Measurements from ENCODE around the gene ASL.
"Not testable (repeated sequence)": the region's sequence is repeated elsewhere in the genome, so short reads cannot be mapped to it uniquely, and the experiment has no call there.

Gene ASL

DNA sequence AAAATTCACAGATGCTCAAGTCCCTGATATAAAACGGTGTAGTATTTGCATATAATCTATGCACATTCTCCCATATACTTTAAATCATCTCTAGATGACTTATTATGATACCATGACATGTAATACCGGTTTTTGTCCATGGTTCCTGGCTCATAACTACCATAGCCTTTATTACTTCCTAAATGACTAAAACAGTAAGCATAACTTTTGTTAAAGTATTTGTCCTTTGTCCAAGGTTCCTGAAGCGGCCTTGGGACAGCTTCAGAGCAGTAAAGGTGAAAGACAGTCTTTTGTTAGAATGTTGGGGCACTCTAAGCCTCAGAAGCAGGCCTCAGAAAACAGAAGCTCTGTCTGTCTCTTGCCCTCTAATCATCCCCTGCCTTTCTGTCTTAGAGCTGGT is 43.0 kb downstream of the ASL start:
- H3F3A ChIP-seq (ENCODE audit: insufficient read depth, low read length) = peaks cover 8% of the 10 kb centered on the region
- TF ChIP-seq EZH2 (optimal IDR thresholded peaks at IDR 0.05; ENCODE audit: low read depth, low read length) (no peak), EZH2phosphoT487 (IDR thresholded peaks at IDR 0.05; ENCODE audit: low read length) (no peak), CTCF (IDR thresholded peaks at IDR 0.05; ENCODE audit: low read length) (no peak)
- peaks cover 5% of the 10 kb centered on the region for H3K4me1 ChIP-seq (ENCODE audit: low read length)
- no peak overlapping the region for H3K9ac ChIP-seq (ENCODE audit: low read length)
- no peak for DNase-seq
- no peaks in the 10 kb centered on the region for H3K9me2 ChIP-seq (replicated peaks; ENCODE audit: insufficient read depth, low read length)
- H3K4me3 ChIP-seq (ENCODE audit: low read length) = no peak overlapping the region
- peaks cover 20% of the 10 kb centered on the region; the same call in 1 of the 2 replicates for H4K20me1 ChIP-seq (ENCODE audit: insufficient read depth, low read length)
- no peaks in the 10 kb centered on the region for H3K27me3 ChIP-seq (replicated peaks; ENCODE audit: insufficient read depth, low read length)
- no peak overlapping the region for H3K4me2 ChIP-seq (ENCODE audit: low read depth, low read length)
- no peaks in the 10 kb centered on the region for H3K9me3 ChIP-seq (replicated peaks; ENCODE audit: insufficient read depth, low read length)
- H2AFZ ChIP-seq (ENCODE audit: low read length) = no peak overlapping the region
- H3K36me3 ChIP-seq (replicated peaks; ENCODE audit: insufficient read depth, low read length) = no peaks in the 10 kb centered on the region
- H3K79me2 ChIP-seq (ENCODE audit: low read length) = peaks cover 89% of the 10 kb centered on the region
- H3K27ac ChIP-seq (ENCODE audit: low read length) = no peak overlapping the region

GRCh38 chr7:66119245-66119850 is 43.7 kb downstream of the ASL start:
- Histone ChIP-seq H4K20me1 (ENCODE audit: insufficient read depth, low read length) (peaks cover 20% of the 10 kb centered on the region; the same call in 1 of the 2 replicates), H3K9me3 (replicated peaks; ENCODE audit: insufficient read depth, low read length) (no peaks in the 10 kb centered on the region), H3K79me2 (ENCODE audit: low read length) (peaks cover 92% of the 10 kb centered on the region), H3K9me2 (replicated peaks; ENCODE audit: insufficient read depth, low read length) (no peaks in the 10 kb centered on the region), H3K27me3 (replicated peaks; ENCODE audit: insufficient read depth, low read length) (no peaks in the 10 kb centered on the region), H3K36me3 (replicated peaks; ENCODE audit: insufficient read depth, low read length) (no peaks in the 10 kb centered on the region), H3K9ac (ENCODE audit: low read length) (no peak overlapping the region), H3K4me3 (ENCODE audit: low read length) (no peak overlapping the region), H3K27ac (ENCODE audit: low read length) (no peak overlapping the region), H3K4me2 (ENCODE audit: low read depth, low read length) (no peak overlapping the region), H2AFZ (ENCODE audit: low read length) (no peak overlapping the region), H3F3A (ENCODE audit: insufficient read depth, low read length) (peaks cover 8% of the 10 kb centered on the region), H3K4me1 (ENCODE audit: low read length) (peaks cover 5% of the 10 kb centered on the region)
- TF ChIP-seq EZH2 (optimal IDR thresholded peaks at IDR 0.05; ENCODE audit: low read depth, low read length) (no peak), CTCF (IDR thresholded peaks at IDR 0.05; ENCODE audit: low read length) (no peak), EZH2phosphoT487 (IDR thresholded peaks at IDR 0.05; ENCODE audit: low read length) (no peak)
- no peak for DNase-seq

DNA sequence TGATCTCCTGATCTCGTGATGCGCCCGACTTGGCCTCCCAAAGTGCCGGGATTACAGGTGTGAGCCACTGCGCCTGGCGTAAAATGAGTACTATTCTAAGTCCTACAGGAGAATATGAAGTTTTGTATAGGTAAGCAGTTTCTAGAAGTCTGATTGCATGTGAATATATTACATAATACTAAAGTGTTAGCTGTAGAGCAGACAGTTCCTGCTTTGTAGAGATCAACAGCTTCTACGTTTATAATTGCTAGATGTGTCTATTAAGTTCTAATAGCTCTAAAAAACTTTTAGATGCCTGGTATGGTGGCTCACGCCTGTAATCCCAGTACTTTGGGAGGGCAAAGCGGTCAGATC is 47.5 kb downstream of the ASL start:
- H2AFZ ChIP-seq (ENCODE audit: low read length) = no peak overlapping the region
- no peak for DNase-seq
- TF ChIP-seq EZH2 (optimal IDR thresholded peaks at IDR 0.05; ENCODE audit: low read depth, low read length) (no peak), CTCF (IDR thresholded peaks at IDR 0.05; ENCODE audit: low read length) (no peak), EZH2phosphoT487 (IDR thresholded peaks at IDR 0.05; ENCODE audit: low read length) (no peak)
- H3K9me2 ChIP-seq (replicated peaks; ENCODE audit: insufficient read depth, low read length) = no peaks in the 10 kb centered on the region
- H3K79me2 ChIP-seq (ENCODE audit: low read length) = peaks cover 93% of the 10 kb centered on the region
- no peak overlapping the region for H3K27ac ChIP-seq (ENCODE audit: low read length)
- H3K36me3 ChIP-seq (replicated peaks; ENCODE audit: insufficient read depth, low read length) = no peaks in the 10 kb centered on the region
- peaks cover 16% of the 10 kb centered on the region; the same call in 1 of the 2 replicates for H4K20me1 ChIP-seq (ENCODE audit: insufficient read depth, low read length)
- H3K9ac ChIP-seq (ENCODE audit: low read length) = no peak overlapping the region
- H3K4me1 ChIP-seq (ENCODE audit: low read length) = no peaks in the 10 kb centered on the region
- no peaks in the 10 kb centered on the region for H3K9me3 ChIP-seq (replicated peaks; ENCODE audit: insufficient read depth, low read length)
- H3K4me3 ChIP-seq (ENCODE audit: low read length) = no peak overlapping the region
- H3K4me2 ChIP-seq (ENCODE audit: low read depth, low read length) = no peak overlapping the region
- no peaks in the 10 kb centered on the region for H3F3A ChIP-seq (ENCODE audit: insufficient read depth, low read length)
- H3K27me3 ChIP-seq (replicated peaks; ENCODE audit: insufficient read depth, low read length) = no peaks in the 10 kb centered on the region

DNA sequence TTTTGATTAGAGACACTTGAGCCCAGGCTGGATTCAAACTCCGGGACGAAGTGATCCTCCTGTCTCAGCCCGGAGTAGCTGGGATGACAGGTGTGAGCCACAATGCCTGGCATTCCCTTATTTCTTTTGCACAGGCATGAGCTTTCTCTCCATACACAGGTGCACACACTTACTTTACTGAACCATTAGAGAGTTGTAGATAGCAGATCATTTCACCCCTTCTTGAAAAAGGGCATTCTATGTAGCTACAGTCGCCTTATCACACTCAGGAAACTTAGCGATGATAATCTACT is 48.9 kb downstream of the ASL start:
- not testable (repeated sequence) for H2AFZ ChIP-seq (ENCODE audit: low read length); H3K4me1 ChIP-seq (ENCODE audit: low read length); H3K9ac ChIP-seq (ENCODE audit: low read length); H4K20me1 ChIP-seq (ENCODE audit: insufficient read depth, low read length); H3K36me3 ChIP-seq (replicated peaks; ENCODE audit: insufficient read depth, low read length); H3K27me3 ChIP-seq (replicated peaks; ENCODE audit: insufficient read depth, low read length); H3K4me2 ChIP-seq (ENCODE audit: low read depth, low read length); H3F3A ChIP-seq (ENCODE audit: insufficient read depth, low read length); H3K9me2 ChIP-seq (replicated peaks; ENCODE audit: insufficient read depth, low read length); H3K9me3 ChIP-seq (replicated peaks; ENCODE audit: insufficient read depth, low read length); DNase-seq; H3K27ac ChIP-seq (ENCODE audit: low read length); H3K4me3 ChIP-seq (ENCODE audit: low read length)
- peaks cover 91% of the 10 kb centered on the region for H3K79me2 ChIP-seq (ENCODE audit: low read length)
